Measurements from ENCODE around the gene RGS7. TPM values are rescaled to one million over a fixed set of nuclear protein-coding genes. Genes with fewer than 3 reads are reported as not detected.

RGS7 gene
- polyA plus RNA-seq, 1 donor (not counting 4 experiments of a cell fraction or from before 2014, with no cell fraction given), result not detected

GRCh38 chr1:241131636-241132194, 225.3 kb downstream of the RGS7 start:
- H3K9ac ChIP-seq (ENCODE audit: control insufficient read depth, extremely low read depth, insufficient read depth, low read length), result no peak overlapping the region
- no peak overlapping the region for H3K4me2 ChIP-seq (ENCODE audit: control insufficient read depth, extremely low read depth, insufficient read depth, low read depth, low read length)
- no peaks in the 10 kb centered on the region for H3K9me1 ChIP-seq (ENCODE audit: control insufficient read depth, extremely low read depth, insufficient read depth, low read length)
- H3K27ac ChIP-seq (ENCODE audit: control insufficient read depth, insufficient read depth, low read length), result no peak overlapping the region
- no peaks in the 10 kb centered on the region for H3K4me1 ChIP-seq (ENCODE audit: control insufficient read depth, extremely low read depth, insufficient read depth, low read length)
- dilution Hi-C loops (cut with MboI; ENCODE audit: extremely low pct_ligation_motif_present, low sequenced_read_pairs), result no loop called here
- no peaks in the 10 kb centered on the region for H3K79me2 ChIP-seq (ENCODE audit: control insufficient read depth, insufficient read depth, low read length)
- H2AFZ ChIP-seq (ENCODE audit: control insufficient read depth, low read length), result no peak overlapping the region
- H4K20me1 ChIP-seq (ENCODE audit: control insufficient read depth, extremely low read depth, insufficient read depth, low read length), result no peaks in the 10 kb centered on the region
- TF ChIP-seq CTCF (optimal IDR thresholded peaks at IDR 0.05 in 1 of 3, IDR thresholded peaks at IDR 0.05 in 1 of 3, conservative IDR thresholded peaks at IDR 0.05 in 1 of 3; ENCODE audit: extremely low read depth in 1 of 3, insufficient read depth in 2 of 3, low read length in 3 of 3) (no peak), EZH2 (IDR thresholded peaks at IDR 0.05; ENCODE audit: low read length) (no peak)
- H3K4me3 ChIP-seq (ENCODE audit: control insufficient read depth in 2 of 3, extremely low read depth in 1 of 3, insufficient read depth in 2 of 3, low read depth in 1 of 3, low read length in 3 of 3), result no peak overlapping the region
- H3K9me3 ChIP-seq (ENCODE audit: control insufficient read depth, low read depth, low read length), result no peaks in the 10 kb centered on the region
- no peaks in the 10 kb centered on the region for H3K36me3 ChIP-seq (ENCODE audit: control insufficient read depth in 2 of 2, extremely low read depth in 1 of 2, insufficient read depth in 2 of 2, low read length in 2 of 2)
- H3K27me3 ChIP-seq (ENCODE audit: control insufficient read depth, extremely low read depth, insufficient read depth, low read length), result no peaks in the 10 kb centered on the region
- DNase-seq (ENCODE audit: low read depth, low spot score), result no peak
- FAIRE-seq, result no peak

- dilution Hi-C loops (cut with MboI; ENCODE audit: extremely low pct_ligation_motif_present, low sequenced_read_pairs), result no loop called here
- DNase-seq (ENCODE audit: low read depth, low spot score) (no peak), FAIRE-seq (no peak)
- no peaks in the 10 kb centered on the region for H3K4me1 ChIP-seq (ENCODE audit: control insufficient read depth, extremely low read depth, insufficient read depth, low read length)
- H3K79me2 ChIP-seq (ENCODE audit: control insufficient read depth, insufficient read depth, low read length), result no peaks in the 10 kb centered on the region
- H3K4me2 ChIP-seq (ENCODE audit: control insufficient read depth, extremely low read depth, insufficient read depth, low read depth, low read length), result no peak overlapping the region
- H3K9me3 ChIP-seq (ENCODE audit: control insufficient read depth, low read depth, low read length), result no peaks in the 10 kb centered on the region
- no peak for TF ChIP-seq CTCF (optimal IDR thresholded peaks at IDR 0.05 in 1 of 3, IDR thresholded peaks at IDR 0.05 in 1 of 3, conservative IDR thresholded peaks at IDR 0.05 in 1 of 3; ENCODE audit: extremely low read depth in 1 of 3, insufficient read depth in 2 of 3, low read length in 3 of 3)
- no peak for TF ChIP-seq EZH2 (IDR thresholded peaks at IDR 0.05; ENCODE audit: low read length)
- no peak overlapping the region for H2AFZ ChIP-seq (ENCODE audit: control insufficient read depth, low read length)
- no peaks in the 10 kb centered on the region for H4K20me1 ChIP-seq (ENCODE audit: control insufficient read depth, extremely low read depth, insufficient read depth, low read length)
- H3K4me3 ChIP-seq (ENCODE audit: control insufficient read depth in 2 of 3, extremely low read depth in 1 of 3, insufficient read depth in 2 of 3, low read depth in 1 of 3, low read length in 3 of 3), result no peak overlapping the region
- H3K36me3 ChIP-seq (ENCODE audit: control insufficient read depth in 2 of 2, extremely low read depth in 1 of 2, insufficient read depth in 2 of 2, low read length in 2 of 2), result no peaks in the 10 kb centered on the region
- H3K27ac ChIP-seq (ENCODE audit: control insufficient read depth, insufficient read depth, low read length), result no peak overlapping the region
- H3K9ac ChIP-seq (ENCODE audit: control insufficient read depth, extremely low read depth, insufficient read depth, low read length), result no peak overlapping the region
- no peaks in the 10 kb centered on the region for H3K27me3 ChIP-seq (ENCODE audit: control insufficient read depth, extremely low read depth, insufficient read depth, low read length)
- H3K9me1 ChIP-seq (ENCODE audit: control insufficient read depth, extremely low read depth, insufficient read depth, low read length), result no peaks in the 10 kb centered on the region
Measured at GRCh38 chr1:241130881-241131280, 226.1 kb downstream of the RGS7 start.

Measured in keratinocyte (primary cell).